Osteocyte (in vitro differentiated cells): ENCODE results near the gene EPN3. TPM values are rescaled to one million over a fixed set of nuclear protein-coding genes. Genes with fewer than 3 reads are reported as not detected.

Experiments used
- DNase-seq: peaks from one replicate; pipeline ENCODE4 v3.0.0; 2021; ENCODE audit warnings: mixed read lengths; ENCODE audit not compliant: unreplicated experiment; ENCODE audit errors: extremely low spot score
- H3K27ac Mint-ChIP-seq: one replicate; pipeline ENCODE4 v1.8.0; 2021; ENCODE audit warnings: mild to moderate bottlenecking, mixed read lengths; ENCODE audit not compliant: unreplicated experiment
- H3K27me3 Mint-ChIP-seq: one replicate; pipeline ENCODE4 v1.8.0; 2021; ENCODE audit warnings: mixed read lengths; ENCODE audit not compliant: unreplicated experiment
- H3K36me3 Mint-ChIP-seq: one replicate; pipeline ENCODE4 v1.8.0; 2021; ENCODE audit warnings: mixed read lengths; ENCODE audit not compliant: unreplicated experiment
- H3K4me1 Mint-ChIP-seq: one replicate; pipeline ENCODE4 v1.8.0; 2021; ENCODE audit warnings: mixed read lengths; ENCODE audit not compliant: unreplicated experiment
- H3K4me3 Mint-ChIP-seq: one replicate; pipeline ENCODE4 v1.8.0; 2021; ENCODE audit warnings: mild to moderate bottlenecking, moderate library complexity, mixed read lengths; ENCODE audit not compliant: unreplicated experiment
- H3K9me3 Mint-ChIP-seq: one replicate; pipeline ENCODE4 v1.8.0; 2021; ENCODE audit warnings: mixed read lengths; ENCODE audit not compliant: unreplicated experiment
- CTCF ChIP-seq: fragments of 200-600 bp; sonication (generic); IDR thresholded peaks from 2 replicates; pipeline ENCODE4 v1.5.0; 2021; ENCODE audit warnings: antibody characterized with exemption, mild to moderate bottlenecking, moderate library complexity
- total RNA-seq: library from RNA; stranded (reverse); gene quantifications from 2 replicates; pipeline ENCODE4 v1.2.1, GENCODE V29; 2021

EPN3 gene
- total RNA-seq, 1 donor from 2014 or later: not detected

GRCh38 chr17:50559674-50560184 is 27.2 kb downstream of the EPN3 start:
- no peaks in the 10 kb centered on the region for H3K9me3 Mint-ChIP-seq
- peaks cover 46% of the 10 kb centered on the region for H3K27me3 Mint-ChIP-seq
- no peak for DNase-seq
- peaks cover 28% of the 10 kb centered on the region for H3K4me1 Mint-ChIP-seq
- no peak for TF ChIP-seq CTCF
- H3K36me3 Mint-ChIP-seq: peaks cover 3% of the 10 kb centered on the region
- peak overlapping the region; percentile 72 for H3K4me3 Mint-ChIP-seq
- no peak overlapping the region for H3K27ac Mint-ChIP-seq

GRCh38 chr17:50560185-50560824 is 27.8 kb downstream of the EPN3 start, which contains the start of gene CACNA1G:
CACNA1G (plus strand) TSS chr17:50560715; CDS start chr17:50561460, 745 bp downstream.
- Mint-ChIP-seq H3K4me1 (peaks cover 31% of the 10 kb centered on the region), H3K9me3 (no peaks in the 10 kb centered on the region), H3K27me3 (peaks cover 49% of the 10 kb centered on the region), H3K27ac (no peak within 1 kb of the TSS), H3K4me3 (peak within 1 kb of the TSS; percentile 72), H3K36me3 (peaks cover 3% of the 10 kb centered on the region)
- TF ChIP-seq CTCF: no peak
- peak; percentile 96 for DNase-seq

- peaks cover 3% of the 10 kb centered on the region for H3K36me3 Mint-ChIP-seq
- H3K4me3 Mint-ChIP-seq: no peak overlapping the region
- no peak for DNase-seq
- TF ChIP-seq CTCF: no peak
- H3K9me3 Mint-ChIP-seq: no peaks in the 10 kb centered on the region
- H3K27me3 Mint-ChIP-seq: peaks cover 56% of the 10 kb centered on the region
- peaks cover 31% of the 10 kb centered on the region for H3K4me1 Mint-ChIP-seq
- H3K27ac Mint-ChIP-seq: no peak overlapping the region
These were observed 28.6 kb downstream of the EPN3 start for GRCh38 chr17:50560931-50561745.

GRCh38 chr17:50561746-50562141 is 29.2 kb downstream of the EPN3 start:
- DNase-seq: no peak
- Mint-ChIP-seq H3K4me3 (no peak overlapping the region), H3K9me3 (no peaks in the 10 kb centered on the region), H3K27ac (no peak overlapping the region), H3K4me1 (peaks cover 31% of the 10 kb centered on the region), H3K27me3 (peaks cover 62% of the 10 kb centered on the region), H3K36me3 (no peaks in the 10 kb centered on the region)
- TF ChIP-seq CTCF: no peak
